BJ (cell line): Measurements from ENCODE around the gene NGRN. TPM values are rescaled to one million over a fixed set of nuclear protein-coding genes. Genes with fewer than 3 reads are reported as not detected.

ENCODE experiments used
- CTCF ChIA-PET: fragments of 350-600 bp; formaldehyde crosslinking; extraction: SDS; loops from one replicate; lab custom pipeline; 2021; ENCODE audit warnings: antibody characterized with exemption, inconsistent platforms; lab: Yijun Ruan, JAX
- POLR2A ChIA-PET: fragments of 300-600 bp; sonication (Branson Sonifier 250); formaldehyde crosslinking; extraction: SDS; loops from one replicate; lab custom pipeline; 2021; ENCODE audit warnings: antibody characterized with exemption; lab: Charles Lee
- DNase-seq: peaks from one replicate; pipeline ENCODE4 v3.0.0-alpha.2; 2011; ENCODE audit warnings: low read depth
- H3K27me3 ChIP-seq: 2 replicates; pipeline ENCODE4 v1.6.0; 2011; ENCODE audit warnings: low read length; ENCODE audit not compliant: control insufficient read depth, insufficient read depth
- H3K36me3 ChIP-seq: 2 replicates; pipeline ENCODE4 v1.5.1; 2011; ENCODE audit warnings: low read length; ENCODE audit not compliant: control insufficient read depth, insufficient read depth
- H3K4me3 ChIP-seq: 2 replicates; pipeline ENCODE4 v1.5.1; 2011; ENCODE audit warnings: low read depth, mild to moderate bottlenecking, control low read depth, low read length
- CTCF ChIP-seq: IDR thresholded peaks from 2 replicates; pipeline ENCODE4 v1.5.1; 2011; ENCODE audit warnings: low read depth, mild to moderate bottlenecking, control low read depth, inconsistent platforms, low read length, moderate library complexity; ENCODE audit not compliant: insufficient read depth
- polyA plus RNA-seq: library from polyadenylated mRNA; depleted of rRNA; stranded (reverse); fragments of >200 nt; gene quantifications from 2 replicates; pipeline ENCODE4 v1.2.3, GENCODE V29; 2011

The NGRN gene
- polyA plus RNA-seq, 1 experiment, result 63.5 TPM

- CTCF ChIA-PET, result interaction anchor here (1.2 to 5.2 kb wide), 3 partner anchors 13 to 135 kb away, joined by 3 to 46 read pairs (median 4); no protein-coding TSS in a partner anchor
- no peak for TF ChIP-seq CTCF
- no peaks in the 10 kb centered on the region for H3K27me3 ChIP-seq
- POLR2A ChIA-PET, result interaction anchor here (0.6 kb wide), 5 partner anchors 34 to 362 kb away, joined by 3 to 14 read pairs (median 7); no protein-coding TSS in a partner anchor
- H3K36me3 ChIP-seq, result peaks cover 13% of the 10 kb centered on the region
- peak within 1 kb of the TSS; percentile 92 for H3K4me3 ChIP-seq
- no peak for DNase-seq
Measured at GRCh38 chr15:90234096-90234988, 31.1 kb upstream of the NGRN start, which contains the start of gene GDPGP1. Gene GDPGP1, plus strand, starts transcription at chr15:90234209. Its CDS starts 6,700 bp downstream, at chr15:90240909.

DNA sequence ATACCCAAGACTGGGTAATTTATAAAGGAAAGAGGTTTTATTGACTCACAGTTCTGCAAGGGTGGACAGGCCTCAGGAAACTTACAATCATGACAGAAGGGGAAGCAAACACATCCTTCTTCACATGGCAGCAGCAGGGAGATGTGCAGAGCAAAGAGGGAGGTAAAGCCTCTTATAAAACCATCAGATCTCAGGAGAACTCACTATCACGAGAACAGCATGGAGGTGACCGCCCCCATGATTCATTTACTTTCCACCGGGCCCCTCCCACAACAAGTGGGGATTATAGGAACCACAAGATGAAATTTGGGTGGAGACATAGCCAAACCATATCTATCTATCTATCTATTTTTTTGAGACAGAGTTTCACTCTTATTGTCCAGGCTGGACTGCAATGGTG lies 26.1 kb upstream of the NGRN start:
- Histone ChIP-seq H3K36me3 (peaks cover 6% of the 10 kb centered on the region), H3K27me3 (no peaks in the 10 kb centered on the region), H3K4me3 (no peak overlapping the region)
- ChIA-PET POLR2A (no interaction called here), CTCF (interaction anchor here (0.7 to 1.9 kb wide), 2 partner anchors 10 to 61 kb away, joined by 4 to 6 read pairs; partner anchors contain the start of gene TTLL13)
- no peak for TF ChIP-seq CTCF
- no peak for DNase-seq

- ChIA-PET POLR2A (interaction anchor here (0.6 kb wide), 1 partner anchor 1348 kb away, joined by 3 read pairs; no protein-coding TSS in a partner anchor), CTCF (no interaction called here)
- Histone ChIP-seq H3K36me3 (peaks cover 6% of the 10 kb centered on the region), H3K27me3 (no peaks in the 10 kb centered on the region), H3K4me3 (no peak overlapping the region)
- TF ChIP-seq CTCF, result no peak
- no peak for DNase-seq
Measured at GRCh38 chr15:90240856-90241255, 24.6 kb upstream of the NGRN start.

- no peak for DNase-seq
- peaks cover 4% of the 10 kb centered on the region for H3K36me3 ChIP-seq
- POLR2A ChIA-PET, result interaction anchor here (0.6 kb wide), 1 partner anchor 1349 kb away, joined by 3 read pairs; no protein-coding TSS in a partner anchor
- CTCF ChIA-PET, result interaction anchor here (0.6 kb wide), 1 partner anchor 573 kb away, joined by 3 read pairs; no protein-coding TSS in a partner anchor
- no peaks in the 10 kb centered on the region for H3K27me3 ChIP-seq
- no peak overlapping the region for H3K4me3 ChIP-seq
- TF ChIP-seq CTCF, result no peak
Measured at GRCh38 chr15:90241343-90242192, 23.9 kb upstream of the NGRN start.
